SH-SY5Y (cell line): Measurements from ENCODE around the gene OR4F17.
"Not testable (repeated sequence)": the region's sequence is repeated elsewhere in the genome, so short reads cannot be mapped to it uniquely, and the experiment has no call there.

ENCODE experiments used
- GATA2 ChIP-seq: IDR thresholded peaks from 2 replicates; pipeline ENCODE4 v1.6.1; 2011; ENCODE audit warnings: mild to moderate bottlenecking, low read depth, low read length
- GATA3 ChIP-seq: IDR thresholded peaks from 2 replicates; pipeline ENCODE4 v1.6.1; 2011; ENCODE audit warnings: low read depth, mild to moderate bottlenecking, low read length, moderate library complexity

Gene OR4F17

DNA sequence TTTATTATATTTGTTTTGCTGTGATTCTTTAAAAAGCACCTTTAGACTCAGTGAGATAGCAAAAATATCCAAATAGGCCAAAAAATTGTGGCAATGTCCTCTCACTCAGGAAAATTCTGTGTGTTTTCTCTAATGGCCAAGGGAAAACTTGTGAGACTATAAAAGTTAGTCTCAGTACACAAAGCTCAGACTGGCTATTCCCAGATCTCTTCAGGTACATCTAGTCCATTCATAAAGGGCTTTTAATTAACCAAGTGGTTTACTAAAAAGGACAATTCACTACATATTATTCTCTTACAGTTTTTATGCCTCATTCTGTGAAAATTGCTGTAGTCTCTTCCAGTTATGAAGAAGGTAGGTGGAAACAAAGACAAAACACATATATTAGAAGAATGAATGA lies at the start of gene OR4F17:
Gene OR4F17, plus strand, starts transcription at position 301 of the 400 bp plus-strand sequence. CDS start 3,575 bp downstream, outside the sequence.
- TF ChIP-seq GATA2, GATA3: not testable (repeated sequence)
